ENCODE data around the gene SGIP1.

SGIP1 gene

GRCh38 chr1:66542314-66542713 is 8.4 kb downstream of the SGIP1 start:
- no peak for TF ChIP-seq ZFX (IDR thresholded peaks at IDR 0.05; ENCODE audit: borderline replicate concordance)
- TF ChIP-seq, protein P1, sequence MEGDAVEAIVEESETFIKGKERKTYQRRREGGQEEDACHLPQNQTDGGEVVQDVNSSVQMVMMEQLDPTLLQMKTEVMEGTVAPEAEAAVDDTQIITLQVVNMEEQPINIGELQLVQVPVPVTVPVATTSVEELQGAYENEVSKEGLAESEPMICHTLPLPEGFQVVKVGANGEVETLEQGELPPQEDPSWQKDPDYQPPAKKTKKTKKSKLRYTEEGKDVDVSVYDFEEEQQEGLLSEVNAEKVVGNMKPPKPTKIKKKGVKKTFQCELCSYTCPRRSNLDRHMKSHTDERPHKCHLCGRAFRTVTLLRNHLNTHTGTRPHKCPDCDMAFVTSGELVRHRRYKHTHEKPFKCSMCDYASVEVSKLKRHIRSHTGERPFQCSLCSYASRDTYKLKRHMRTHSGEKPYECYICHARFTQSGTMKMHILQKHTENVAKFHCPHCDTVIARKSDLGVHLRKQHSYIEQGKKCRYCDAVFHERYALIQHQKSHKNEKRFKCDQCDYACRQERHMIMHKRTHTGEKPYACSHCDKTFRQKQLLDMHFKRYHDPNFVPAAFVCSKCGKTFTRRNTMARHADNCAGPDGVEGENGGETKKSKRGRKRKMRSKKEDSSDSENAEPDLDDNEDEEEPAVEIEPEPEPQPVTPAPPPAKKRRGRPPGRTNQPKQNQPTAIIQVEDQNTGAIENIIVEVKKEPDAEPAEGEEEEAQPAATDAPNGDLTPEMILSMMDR (IDR thresholded peaks at IDR 0.05): no peak
- no peak overlapping the region for H3K27ac ChIP-seq

DNA sequence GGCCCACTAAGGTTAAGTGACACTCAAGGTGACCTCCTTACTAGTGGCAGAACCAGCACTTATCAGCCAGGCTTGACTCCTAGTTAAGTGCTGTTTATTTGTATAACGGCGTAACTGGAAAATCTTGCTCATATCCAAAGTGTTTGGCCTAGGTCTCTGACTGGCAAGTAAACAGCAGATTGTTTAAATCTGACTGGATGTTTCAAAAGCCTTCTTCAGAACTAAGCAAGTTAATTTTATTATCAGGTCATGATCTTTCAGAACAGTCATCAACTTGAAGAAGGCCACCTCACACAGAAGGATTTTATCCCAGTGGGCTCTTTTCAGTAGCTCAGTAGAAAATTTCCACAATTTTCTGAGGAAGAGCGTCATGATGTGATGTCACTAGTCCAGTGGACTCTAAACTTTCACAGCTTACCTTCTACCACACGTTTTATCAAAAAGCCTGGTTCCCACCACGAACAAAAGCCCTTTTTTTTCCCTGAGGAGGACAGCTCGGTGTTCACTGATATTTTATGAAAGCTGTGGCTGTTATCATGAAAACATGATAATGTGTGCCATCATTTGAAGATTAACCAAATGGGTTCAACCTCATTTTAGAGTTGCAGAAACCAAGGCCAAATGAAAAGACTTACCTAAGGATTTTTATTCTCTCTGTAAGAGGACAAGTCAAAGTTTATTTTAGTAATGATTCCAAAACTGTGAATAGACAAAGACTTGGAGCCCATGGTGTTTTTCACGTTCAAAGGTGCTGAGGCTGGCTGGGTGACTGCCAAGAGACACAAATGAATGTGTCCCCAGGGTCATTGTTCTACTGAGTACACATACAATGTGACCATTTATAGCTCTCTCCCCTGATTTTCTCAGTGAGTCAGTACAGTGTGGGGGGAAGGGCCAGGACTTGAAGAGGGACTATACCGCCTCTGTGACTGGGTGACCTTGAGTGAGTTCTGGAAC is 9.1 kb downstream of the SGIP1 start:
- TF ChIP-seq, protein P1 (IDR thresholded peaks at IDR 0.05): no peak
- no peak for TF ChIP-seq ZFX (IDR thresholded peaks at IDR 0.05; ENCODE audit: borderline replicate concordance)
- H3K27ac ChIP-seq: no peak overlapping the region

DNA sequence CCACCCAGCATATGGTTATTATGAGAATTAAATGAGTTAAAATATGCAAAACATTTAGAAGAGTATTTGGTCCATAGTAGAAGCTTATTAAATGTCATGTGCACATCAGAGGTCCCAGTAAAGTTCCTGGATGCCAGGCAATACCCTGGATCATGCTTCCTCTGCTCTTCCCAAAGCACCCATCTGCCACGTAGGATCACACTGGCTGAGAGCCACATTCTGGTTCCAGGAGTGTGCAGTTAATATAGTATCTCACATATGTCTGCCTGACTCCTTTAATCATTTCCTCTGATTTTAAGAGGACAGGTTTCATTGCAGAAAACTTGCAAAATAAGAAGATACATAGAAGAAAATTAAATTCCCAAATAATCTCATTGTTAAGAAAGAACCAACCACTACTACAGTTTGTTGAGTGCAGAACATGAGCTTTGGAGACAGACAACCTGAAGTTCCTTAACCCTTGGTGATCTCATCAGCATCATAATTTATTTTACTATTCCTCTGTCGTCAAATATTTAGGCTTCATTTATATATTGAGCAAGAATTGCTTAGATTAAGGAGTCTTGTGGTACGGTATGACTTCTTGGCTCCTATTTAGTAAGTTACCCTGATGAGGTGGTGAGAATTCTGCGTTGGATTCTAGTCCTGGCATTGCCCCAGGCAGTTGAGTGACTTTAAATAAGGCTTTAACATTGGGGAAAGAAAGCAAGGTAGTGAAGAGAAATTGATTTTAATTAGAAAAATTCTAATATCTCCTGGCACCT is 12.3 kb downstream of the SGIP1 start:
- no peak overlapping the region for H3K27ac ChIP-seq
- no peak for TF ChIP-seq ZFX (IDR thresholded peaks at IDR 0.05; ENCODE audit: borderline replicate concordance)
- TF ChIP-seq, protein P1 (IDR thresholded peaks at IDR 0.05): no peak

- TF ChIP-seq, protein P1 (IDR thresholded peaks at IDR 0.05): no peak
- no peak for TF ChIP-seq ZFX (IDR thresholded peaks at IDR 0.05; ENCODE audit: borderline replicate concordance)
- no peak overlapping the region for H3K27ac ChIP-seq
Observed at GRCh38 chr1:66549017-66549416, 15.1 kb downstream of the SGIP1 start.

- H3K27ac ChIP-seq: no peak overlapping the region
- TF ChIP-seq, protein P1 (IDR thresholded peaks at IDR 0.05): no peak
- TF ChIP-seq ZFX (IDR thresholded peaks at IDR 0.05; ENCODE audit: borderline replicate concordance): no peak
Observed at GRCh38 chr1:66550243-66550642, 16.3 kb downstream of the SGIP1 start.

DNA sequence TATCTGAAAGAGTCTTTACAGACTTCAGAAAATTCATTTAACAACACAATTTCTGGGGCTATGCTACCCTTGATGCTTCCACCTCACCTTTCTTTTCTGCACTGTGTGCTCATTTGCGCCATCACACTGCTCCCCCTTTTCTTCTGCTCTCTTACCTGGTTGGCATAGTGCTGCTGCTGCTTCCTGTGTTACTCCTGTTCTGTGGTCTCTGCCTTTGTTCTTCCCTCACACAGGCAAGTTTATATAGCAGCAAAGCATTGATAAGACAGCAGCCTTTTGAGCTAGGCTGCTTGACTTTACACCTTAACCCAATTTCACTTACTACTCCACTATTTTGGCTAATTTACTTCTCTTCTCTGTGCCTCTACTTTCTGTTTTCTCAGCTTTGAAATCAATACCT is 18.3 kb downstream of the SGIP1 start:
- TF ChIP-seq, protein P1 (IDR thresholded peaks at IDR 0.05): no peak
- TF ChIP-seq ZFX (IDR thresholded peaks at IDR 0.05; ENCODE audit: borderline replicate concordance): no peak
- no peak overlapping the region for H3K27ac ChIP-seq

Measured in 22Rv1 (cell line).